HEK293 (cell line): ENCODE results near the gene SPACA5B.
"Not testable (repeated sequence)": the region's sequence is repeated elsewhere in the genome, so short reads cannot be mapped to it uniquely, and the experiment has no call there.

Source experiments
- CTCF ChIA-PET: fragments of 350-600 bp; formaldehyde crosslinking; extraction: SDS; loops from one replicate; lab custom pipeline; 2021; ENCODE audit warnings: antibody characterized with exemption; lab: Yijun Ruan, JAX
- POLR2A ChIA-PET: fragments of 300-600 bp; formaldehyde crosslinking; extraction: SDS; loops from one replicate; lab custom pipeline; 2020; ENCODE audit warnings: antibody characterized with exemption, inconsistent platforms; lab: Yijun Ruan, JAX
- H3K27ac ChIP-seq: fragments of 200-500 bp; sonication (Bioruptor generic); 2 replicates; pipeline ENCODE4 v1.5.1; 2014; ENCODE audit warnings: low read depth, low read length, control low read depth, inconsistent platforms; ENCODE audit errors: extremely low read depth
- H3K36me3 ChIP-seq, 2 experiments: fragments of 200-500 bp in 1 of 2; sonication (Bioruptor generic) in 1 of 2; 1 replicate in 1 of 2; 2 replicates in 1 of 2; pipeline ENCODE4 v1.5.1; 2014 to 2017; ENCODE audit warnings: inconsistent platforms in 2 of 2, low read length in 2 of 2; ENCODE audit not compliant: control insufficient read depth in 2 of 2, insufficient read depth in 1 of 2
- H3K4me1 ChIP-seq: fragments of 200-500 bp; sonication (Bioruptor generic); 2 replicates; pipeline ENCODE4 v1.5.1; 2014; ENCODE audit warnings: mild to moderate bottlenecking, low read length, inconsistent platforms; ENCODE audit not compliant: control insufficient read depth, insufficient read depth
- H3K4me3 ChIP-seq: 2 replicates; pipeline ENCODE4 v1.5.1; 2011; ENCODE audit warnings: low read depth, mild to moderate bottlenecking, control low read depth, low read length, moderate library complexity
- H3K9me3 ChIP-seq: fragments of 200-500 bp; sonication (Bioruptor generic); 2 replicates; pipeline ENCODE4 v1.5.1; 2014; ENCODE audit warnings: low read depth, low read length, inconsistent platforms; ENCODE audit not compliant: control insufficient read depth, insufficient read depth
- GFI1B ChIP-seq: fragments of 450-650 bp; formaldehyde crosslinking; IDR thresholded peaks from 2 replicates; pipeline ENCODE4 v1.5.1; 2016; ENCODE audit warnings: missing biosample characterization, missing genetic modification characterization
- GLIS1 ChIP-seq: fragments of 450-650 bp; formaldehyde crosslinking; IDR thresholded peaks from 2 replicates; pipeline ENCODE4 v1.5.1; 2016; ENCODE audit warnings: missing biosample characterization, missing genetic modification characterization
- GLIS2 ChIP-seq: fragments of 450-650 bp; formaldehyde crosslinking; IDR thresholded peaks from 2 replicates; pipeline ENCODE4 v1.5.1; 2016; ENCODE audit warnings: missing biosample characterization, missing genetic modification characterization
- IKZF3 ChIP-seq: fragments of 450-650 bp; IDR thresholded peaks from 2 replicates; pipeline ENCODE4 v1.5.0; 2018; ENCODE audit warnings: missing biosample characterization, mild to moderate bottlenecking, missing genetic modification characterization, moderate library complexity
- SCRT2 ChIP-seq: fragments of 450-650 bp; formaldehyde crosslinking; IDR thresholded peaks from 2 replicates; pipeline ENCODE4 v1.5.1; 2016; ENCODE audit warnings: missing biosample characterization, missing genetic modification characterization
- ZBTB20 ChIP-seq: fragments of 450-650 bp; formaldehyde crosslinking; IDR thresholded peaks from 2 replicates; pipeline ENCODE4 v1.5.1; 2016; ENCODE audit warnings: missing biosample characterization, missing genetic modification characterization
- ZFP41 ChIP-seq: fragments of 450-650 bp; formaldehyde crosslinking; IDR thresholded peaks from 2 replicates; pipeline ENCODE4 v1.5.1; 2016; ENCODE audit warnings: missing biosample characterization, missing genetic modification characterization, borderline replicate concordance
- ZNF132 ChIP-seq: fragments of 450-650 bp; formaldehyde crosslinking; IDR thresholded peaks from 2 replicates; pipeline ENCODE4 v1.5.1; 2017; ENCODE audit warnings: missing biosample characterization, missing genetic modification characterization, borderline replicate concordance
- ZNF133 ChIP-seq: fragments of 450-650 bp; formaldehyde crosslinking; IDR thresholded peaks from 2 replicates; pipeline ENCODE4 v1.5.1; 2016; ENCODE audit warnings: missing biosample characterization, missing genetic modification characterization
- ZNF138 ChIP-seq: fragments of 450-650 bp; formaldehyde crosslinking; IDR thresholded peaks from 2 replicates; pipeline ENCODE4 v1.5.1; 2016; ENCODE audit warnings: missing biosample characterization, missing genetic modification characterization, borderline replicate concordance
- ZNF140 ChIP-seq: fragments of 450-650 bp; formaldehyde crosslinking; IDR thresholded peaks from 2 replicates; pipeline ENCODE4 v1.5.1; 2016; ENCODE audit warnings: missing biosample characterization, missing genetic modification characterization
- ZNF202 ChIP-seq: fragments of 450-650 bp; formaldehyde crosslinking; IDR thresholded peaks from 2 replicates; pipeline ENCODE4 v1.5.1; 2016; ENCODE audit warnings: missing biosample characterization, missing genetic modification characterization, borderline replicate concordance
- ZNF335 ChIP-seq: fragments of 450-650 bp; formaldehyde crosslinking; conservative IDR thresholded peaks from 2 replicates; pipeline ENCODE4 v1.5.1; 2016; ENCODE audit warnings: missing biosample characterization, missing genetic modification characterization
- ZNF530 ChIP-seq: fragments of 450-650 bp; formaldehyde crosslinking; IDR thresholded peaks from 2 replicates; pipeline ENCODE4 v1.5.1; 2016; ENCODE audit warnings: low read depth, missing biosample characterization, missing genetic modification characterization
- ZNF596 ChIP-seq: fragments of 450-650 bp; IDR thresholded peaks from 2 replicates; pipeline ENCODE4 v1.5.0; 2018; ENCODE audit warnings: missing biosample characterization, mild to moderate bottlenecking, missing genetic modification characterization, moderate library complexity
- ZNF610 ChIP-seq: fragments of 450-650 bp; formaldehyde crosslinking; IDR thresholded peaks from 2 replicates; pipeline ENCODE4 v1.5.1; 2016; ENCODE audit warnings: missing biosample characterization, missing genetic modification characterization, borderline replicate concordance
- ZNF701 ChIP-seq: fragments of 450-650 bp; formaldehyde crosslinking; IDR thresholded peaks from 2 replicates; pipeline ENCODE4 v1.5.1; 2016; ENCODE audit warnings: missing biosample characterization, missing genetic modification characterization
- ZNF707 ChIP-seq: fragments of 450-650 bp; formaldehyde crosslinking; IDR thresholded peaks from 2 replicates; pipeline ENCODE4 v1.5.1; 2016; ENCODE audit warnings: missing biosample characterization, missing genetic modification characterization
- ZNF768 ChIP-seq: fragments of 450-650 bp; formaldehyde crosslinking; IDR thresholded peaks from 2 replicates; pipeline ENCODE4 v1.5.1; 2018; ENCODE audit warnings: missing biosample characterization, mild to moderate bottlenecking, missing genetic modification characterization
- TF ChIP-seq, protein P1 (sequence below): fragments of 450-650 bp; formaldehyde crosslinking; IDR thresholded peaks from 2 replicates; pipeline ENCODE4 v1.5.1; 2016; ENCODE audit warnings: missing biosample characterization, missing genetic modification characterization, borderline replicate concordance
- TF ChIP-seq, protein P2 (sequence below): fragments of 450-650 bp; formaldehyde crosslinking; IDR thresholded peaks from 2 replicates; pipeline ENCODE4 v1.5.1; 2016; ENCODE audit warnings: missing biosample characterization, missing genetic modification characterization
- TF ChIP-seq, protein P3 (sequence below): fragments of 450-650 bp; formaldehyde crosslinking; IDR thresholded peaks from 2 replicates; pipeline ENCODE4 v1.5.1; 2017; ENCODE audit warnings: missing biosample characterization, missing genetic modification characterization

The SPACA5B gene

GRCh38 chrX:48165241-48165640 is 34.8 kb downstream of the SPACA5B start:
- TF ChIP-seq ZNF138: no peak
- TF ChIP-seq ZNF768 (tag by site-specific recombination): no peak
- TF ChIP-seq GLIS2 (tag by site-specific recombination): no peak
- TF ChIP-seq, protein P1, sequence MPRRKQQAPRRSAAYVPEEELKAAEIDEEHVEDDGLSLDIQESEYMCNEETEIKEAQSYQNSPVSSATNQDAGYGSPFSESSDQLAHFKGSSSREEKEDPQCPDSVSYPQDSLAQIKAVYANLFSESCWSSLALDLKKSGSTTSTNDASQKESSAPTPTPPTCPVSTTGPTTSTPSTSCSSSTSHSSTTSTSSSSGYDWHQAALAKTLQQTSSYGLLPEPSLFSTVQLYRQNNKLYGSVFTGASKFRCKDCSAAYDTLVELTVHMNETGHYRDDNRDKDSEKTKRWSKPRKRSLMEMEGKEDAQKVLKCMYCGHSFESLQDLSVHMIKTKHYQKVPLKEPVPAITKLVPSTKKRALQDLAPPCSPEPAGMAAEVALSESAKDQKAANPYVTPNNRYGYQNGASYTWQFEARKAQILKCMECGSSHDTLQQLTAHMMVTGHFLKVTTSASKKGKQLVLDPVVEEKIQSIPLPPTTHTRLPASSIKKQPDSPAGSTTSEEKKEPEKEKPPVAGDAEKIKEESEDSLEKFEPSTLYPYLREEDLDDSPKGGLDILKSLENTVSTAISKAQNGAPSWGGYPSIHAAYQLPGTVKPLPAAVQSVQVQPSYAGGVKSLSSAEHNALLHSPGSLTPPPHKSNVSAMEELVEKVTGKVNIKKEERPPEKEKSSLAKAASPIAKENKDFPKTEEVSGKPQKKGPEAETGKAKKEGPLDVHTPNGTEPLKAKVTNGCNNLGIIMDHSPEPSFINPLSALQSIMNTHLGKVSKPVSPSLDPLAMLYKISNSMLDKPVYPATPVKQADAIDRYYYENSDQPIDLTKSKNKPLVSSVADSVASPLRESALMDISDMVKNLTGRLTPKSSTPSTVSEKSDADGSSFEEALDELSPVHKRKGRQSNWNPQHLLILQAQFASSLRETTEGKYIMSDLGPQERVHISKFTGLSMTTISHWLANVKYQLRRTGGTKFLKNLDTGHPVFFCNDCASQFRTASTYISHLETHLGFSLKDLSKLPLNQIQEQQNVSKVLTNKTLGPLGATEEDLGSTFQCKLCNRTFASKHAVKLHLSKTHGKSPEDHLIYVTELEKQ (tag by site-specific recombination): no peak
- TF ChIP-seq SCRT2 (tag by site-specific recombination): no peak
- no peak for TF ChIP-seq ZNF202 (tag by site-specific recombination)
- TF ChIP-seq ZNF133 (tag by site-specific recombination): no peak
- H3K4me1 ChIP-seq: no peaks in the 10 kb centered on the region
- H3K4me3 ChIP-seq: no peak overlapping the region
- ChIA-PET POLR2A (no interaction called here), CTCF (no interaction called here)
- H3K9me3 ChIP-seq: no peaks in the 10 kb centered on the region
- no peaks in the 10 kb centered on the region for H3K36me3 ChIP-seq
- H3K27ac ChIP-seq: no peak overlapping the region

- H3K4me1 ChIP-seq, H3K4me3 ChIP-seq, POLR2A ChIA-PET, CTCF ChIA-PET, H3K9me3 ChIP-seq, H3K36me3 ChIP-seq, H3K27ac ChIP-seq: not testable (repeated sequence)
- TF ChIP-seq, protein P2, sequence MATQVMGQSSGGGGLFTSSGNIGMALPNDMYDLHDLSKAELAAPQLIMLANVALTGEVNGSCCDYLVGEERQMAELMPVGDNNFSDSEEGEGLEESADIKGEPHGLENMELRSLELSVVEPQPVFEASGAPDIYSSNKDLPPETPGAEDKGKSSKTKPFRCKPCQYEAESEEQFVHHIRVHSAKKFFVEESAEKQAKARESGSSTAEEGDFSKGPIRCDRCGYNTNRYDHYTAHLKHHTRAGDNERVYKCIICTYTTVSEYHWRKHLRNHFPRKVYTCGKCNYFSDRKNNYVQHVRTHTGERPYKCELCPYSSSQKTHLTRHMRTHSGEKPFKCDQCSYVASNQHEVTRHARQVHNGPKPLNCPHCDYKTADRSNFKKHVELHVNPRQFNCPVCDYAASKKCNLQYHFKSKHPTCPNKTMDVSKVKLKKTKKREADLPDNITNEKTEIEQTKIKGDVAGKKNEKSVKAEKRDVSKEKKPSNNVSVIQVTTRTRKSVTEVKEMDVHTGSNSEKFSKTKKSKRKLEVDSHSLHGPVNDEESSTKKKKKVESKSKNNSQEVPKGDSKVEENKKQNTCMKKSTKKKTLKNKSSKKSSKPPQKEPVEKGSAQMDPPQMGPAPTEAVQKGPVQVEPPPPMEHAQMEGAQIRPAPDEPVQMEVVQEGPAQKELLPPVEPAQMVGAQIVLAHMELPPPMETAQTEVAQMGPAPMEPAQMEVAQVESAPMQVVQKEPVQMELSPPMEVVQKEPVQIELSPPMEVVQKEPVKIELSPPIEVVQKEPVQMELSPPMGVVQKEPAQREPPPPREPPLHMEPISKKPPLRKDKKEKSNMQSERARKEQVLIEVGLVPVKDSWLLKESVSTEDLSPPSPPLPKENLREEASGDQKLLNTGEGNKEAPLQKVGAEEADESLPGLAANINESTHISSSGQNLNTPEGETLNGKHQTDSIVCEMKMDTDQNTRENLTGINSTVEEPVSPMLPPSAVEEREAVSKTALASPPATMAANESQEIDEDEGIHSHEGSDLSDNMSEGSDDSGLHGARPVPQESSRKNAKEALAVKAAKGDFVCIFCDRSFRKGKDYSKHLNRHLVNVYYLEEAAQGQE: peak; percentile 56; the same call in 1 of the 2 replicates
Measured at GRCh38 chrX:48166322-48166721, 35.9 kb downstream of the SPACA5B start.

DNA sequence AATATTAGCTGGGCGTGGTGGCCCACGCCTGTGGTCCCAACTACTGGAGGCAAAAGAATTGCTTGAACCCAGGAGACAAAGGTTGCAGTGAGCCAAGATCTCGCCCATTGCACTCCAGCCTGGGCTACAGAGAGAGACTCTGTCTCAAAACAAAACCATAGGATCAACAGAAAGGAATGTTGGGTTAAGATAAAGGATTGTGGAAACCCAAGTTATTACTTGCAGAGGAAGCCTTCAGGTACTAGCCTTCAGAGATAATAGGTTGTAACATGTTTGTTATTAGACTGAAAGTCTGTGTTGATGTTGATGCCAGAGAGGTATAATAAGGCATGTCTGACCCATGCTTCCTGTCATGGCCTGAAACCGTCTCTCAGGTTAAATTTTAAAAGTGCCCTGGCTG is 49.3 kb downstream of the SPACA5B start:
- POLR2A ChIA-PET: no interaction called here
- TF ChIP-seq ZNF140 (tag by site-specific recombination) (no peak), ZNF132 (tag by site-specific recombination) (no peak)
- TF ChIP-seq, all 188 proteins: peak for 0
- Histone ChIP-seq H3K27ac (no peak overlapping the region), H3K36me3 (no peaks in the 10 kb centered on the region), H3K4me1 (no peaks in the 10 kb centered on the region), H3K9me3 (no peaks in the 10 kb centered on the region), H3K4me3 (no peak overlapping the region)
- CTCF ChIA-PET: no interaction called here

- POLR2A ChIA-PET: no interaction called here
- CTCF ChIA-PET: no interaction called here
- H3K27ac ChIP-seq: no peak overlapping the region
- TF ChIP-seq ZNF610 (tag by site-specific recombination) (no peak), ZNF596 (tag by site-specific recombination) (no peak), ZNF335 (no peak), IKZF3 (tag by site-specific recombination) (no peak), ZNF530 (tag by site-specific recombination) (no peak), GFI1B (tag by site-specific recombination) (no peak), ZBTB20 (no peak), ZNF133 (tag by site-specific recombination) (no peak), GLIS1 (tag by site-specific recombination) (no peak), ZNF707 (tag by site-specific recombination) (no peak), ZFP41 (no peak), ZNF701 (tag by site-specific recombination) (no peak)
- TF ChIP-seq, protein P3, sequence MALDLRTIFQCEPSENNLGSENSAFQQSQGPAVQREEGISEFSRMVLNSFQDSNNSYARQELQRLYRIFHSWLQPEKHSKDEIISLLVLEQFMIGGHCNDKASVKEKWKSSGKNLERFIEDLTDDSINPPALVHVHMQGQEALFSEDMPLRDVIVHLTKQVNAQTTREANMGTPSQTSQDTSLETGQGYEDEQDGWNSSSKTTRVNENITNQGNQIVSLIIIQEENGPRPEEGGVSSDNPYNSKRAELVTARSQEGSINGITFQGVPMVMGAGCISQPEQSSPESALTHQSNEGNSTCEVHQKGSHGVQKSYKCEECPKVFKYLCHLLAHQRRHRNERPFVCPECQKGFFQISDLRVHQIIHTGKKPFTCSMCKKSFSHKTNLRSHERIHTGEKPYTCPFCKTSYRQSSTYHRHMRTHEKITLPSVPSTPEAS: no peak
Measured at GRCh38 chrX:48180811-48181210, 50.4 kb downstream of the SPACA5B start.

More at GRCh38 chrX:48180811-48181210, 50.4 kb downstream of the SPACA5B start:
- no peak overlapping the region for H3K4me3 ChIP-seq
- no peaks in the 10 kb centered on the region for H3K4me1 ChIP-seq
- no peaks in the 10 kb centered on the region for H3K36me3 ChIP-seq
- H3K9me3 ChIP-seq: no peaks in the 10 kb centered on the region
